ENCODE data around the gene CHRNA4.

The CHRNA4 gene

GRCh38 chr20:63331741-63332400, 29.3 kb downstream of the CHRNA4 start:
- no peak for DNase-seq

GRCh38 chr20:63330940-63331339, 30.2 kb downstream of the CHRNA4 start:
- DNase-seq = no peak

GRCh38 chr20:63330084-63330760, 30.9 kb downstream of the CHRNA4 start:
- DNase-seq = no peak

- DNase-seq = no peak
Observed at GRCh38 chr20:63329331-63330083, 31.6 kb downstream of the CHRNA4 start.

GRCh38 chr20:63328718-63329275, 32.4 kb downstream of the CHRNA4 start:
- DNase-seq = no peak

GRCh38 chr20:63328026-63328700, 33.0 kb downstream of the CHRNA4 start:
- DNase-seq = no peak

- DNase-seq = no peak
Observed at GRCh38 chr20:63327231-63327745, 33.9 kb downstream of the CHRNA4 start.

- no peak for DNase-seq
Observed at GRCh38 chr20:63326314-63327230, 34.6 kb downstream of the CHRNA4 start.

GRCh38 chr20:63325554-63326313, 35.4 kb downstream of the CHRNA4 start:
- DNase-seq = no peak

- DNase-seq = no peak
Observed at GRCh38 chr20:63325021-63325471, 36.1 kb downstream of the CHRNA4 start.

- DNase-seq = no peak
Observed at GRCh38 chr20:63323357-63323981, 37.7 kb downstream of the CHRNA4 start.

GRCh38 chr20:63322933-63323273, 38.2 kb downstream of the CHRNA4 start:
- no peak for DNase-seq

- no peak for DNase-seq
Observed at GRCh38 chr20:63322146-63322932, 38.8 kb downstream of the CHRNA4 start.

GRCh38 chr20:63321148-63321831, 39.9 kb downstream of the CHRNA4 start:
- no peak for DNase-seq

- no peak for DNase-seq
Observed at GRCh38 chr20:63320616-63321147, 40.5 kb downstream of the CHRNA4 start.

GRCh38 chr20:63320041-63320511, 41.1 kb downstream of the CHRNA4 start:
- DNase-seq = no peak

GRCh38 chr20:63319164-63320040, 41.7 kb downstream of the CHRNA4 start:
- DNase-seq = no peak
